ENCODE data around the gene ANKRD11.

ANKRD11 gene

GRCh38 chr16:89232107-89232506, 258.3 kb downstream of the ANKRD11 start:
- no peak for DNase-seq (ENCODE audit: low read depth)

- no peak for DNase-seq (ENCODE audit: low read depth)
These were observed 260.1 kb downstream of the ANKRD11 start for GRCh38 chr16:89230255-89230654.

GRCh38 chr16:89224665-89225064, 265.7 kb downstream of the ANKRD11 start:
- no peak for DNase-seq (ENCODE audit: low read depth)

GRCh38 chr16:89222931-89223330, 267.4 kb downstream of the ANKRD11 start:
- DNase-seq (ENCODE audit: low read depth): no peak

DNA sequence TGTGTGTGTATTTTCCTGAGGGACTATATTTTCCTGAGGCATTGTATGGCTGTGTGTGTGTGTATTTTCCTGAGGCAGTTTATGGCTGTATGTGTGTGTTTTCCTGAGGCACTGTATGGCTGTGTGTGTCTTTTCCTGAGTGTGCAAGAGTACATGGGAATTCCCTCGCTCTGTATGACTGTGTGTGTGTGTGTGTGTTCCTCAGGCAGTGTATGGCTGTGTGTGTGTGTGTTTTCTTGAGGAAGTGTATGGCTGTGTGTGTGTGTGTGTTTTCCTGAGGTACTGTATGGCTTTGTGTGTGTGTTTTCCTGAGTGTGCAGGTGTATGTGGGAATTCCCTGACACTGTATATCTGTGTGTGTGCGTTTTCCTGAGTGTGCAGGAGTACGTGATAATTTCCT, 268.8 kb downstream of the ANKRD11 start:
- no peak for DNase-seq (ENCODE audit: low read depth)

DNA sequence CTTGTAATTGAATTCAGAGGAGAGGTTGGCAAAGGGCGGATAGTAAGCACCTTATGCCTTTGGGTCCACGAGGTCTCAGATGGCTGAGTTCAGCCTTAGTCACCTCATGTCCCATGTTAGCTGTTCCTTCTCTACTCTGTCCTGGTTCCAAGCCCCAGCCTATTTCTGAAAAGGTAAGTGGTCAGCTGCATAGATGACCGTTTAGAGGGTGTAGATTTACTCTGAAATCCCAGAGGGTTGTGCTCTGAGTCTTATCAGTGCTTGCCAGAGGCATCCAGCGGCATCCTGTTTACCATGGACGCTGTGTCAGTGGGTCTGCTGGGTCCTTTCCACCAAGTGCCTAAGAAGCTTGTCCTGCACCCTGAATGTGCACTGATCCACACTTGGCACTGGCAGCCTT, 271.0 kb downstream of the ANKRD11 start:
- DNase-seq (ENCODE audit: low read depth): no peak
